Suprapubic skin (tissue), 4 donors: Measurements from ENCODE around the gene GPR137C.

Source experiments
- CTCF ChIP-seq, 2 donors: fragments of 200-600 bp in 1 of 2; fragments of 450-650 bp in 1 of 2; sonication (generic) in 1 of 2; IDR thresholded peaks; one replicate each; pipeline ENCODE4 v1.5.1; 2016 to 2019; ENCODE audit warnings: antibody characterized with exemption in 2 of 2, mild to moderate bottlenecking in 1 of 2, moderate library complexity in 1 of 2
- POLR2A ChIP-seq, 2 donors: fragments of 450-650 bp; IDR thresholded peaks; one replicate each; pipeline ENCODE4 v1.6.1; 2017; ENCODE audit warnings: antibody characterized with exemption in 2 of 2, mild to moderate bottlenecking in 2 of 2, moderate library complexity in 2 of 2
- POLR2AphosphoS5 ChIP-seq, 3 donors: sonication (generic); formaldehyde crosslinking; IDR thresholded peaks; one replicate each; pipeline ENCODE4 v1.6.1; 2017; ENCODE audit warnings: antibody characterized with exemption in 3 of 3

GRCh38 chr14:52551696-52552062 lies 957 bp upstream of the GPR137C start:
- no peak for TF ChIP-seq CTCF (IDR thresholded peaks at IDR 0.05)
- no peak for TF ChIP-seq POLR2A (IDR thresholded peaks at IDR 0.05)
- TF ChIP-seq POLR2AphosphoS5 (IDR thresholded peaks at IDR 0.05), result no peak
